ENCODE measurements around the gene MAPKAPK2.

DNA sequence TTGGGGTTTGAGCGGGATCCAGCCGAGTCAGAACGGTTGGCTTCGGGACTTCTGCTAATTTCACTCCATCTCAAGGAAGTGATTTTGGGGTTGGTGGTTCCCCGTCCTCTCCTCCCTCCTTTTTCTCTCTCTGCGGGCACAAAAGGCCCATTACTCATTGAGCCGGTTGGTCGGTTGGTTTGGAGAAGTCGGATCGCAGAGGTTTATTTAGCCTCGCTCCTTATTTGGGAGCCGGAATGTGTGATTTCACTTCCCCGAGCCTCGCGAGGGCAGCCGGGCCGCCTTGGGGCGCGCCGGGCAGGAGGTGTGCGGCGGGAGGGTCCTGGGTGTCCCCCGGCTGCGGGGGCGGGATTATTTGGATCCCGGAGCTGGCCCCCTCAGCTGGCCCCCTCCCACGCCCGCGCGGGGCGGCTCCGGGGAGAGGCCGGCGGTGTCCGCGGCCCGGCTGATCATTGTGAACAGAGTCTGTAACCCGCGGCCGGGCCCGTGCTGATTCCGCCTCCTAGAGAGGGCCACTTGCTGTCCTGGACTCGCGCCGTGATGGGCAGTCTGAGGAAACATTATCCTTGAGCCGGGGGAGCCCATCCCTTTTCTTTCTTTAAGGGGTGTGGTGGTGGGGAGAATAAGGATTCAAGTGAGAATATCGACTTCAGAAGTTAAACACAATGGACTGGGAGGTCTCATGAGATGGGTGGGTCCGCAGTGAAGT lies 1.2 kb downstream of the MAPKAPK2 start:
- TF ChIP-seq, protein P1, sequence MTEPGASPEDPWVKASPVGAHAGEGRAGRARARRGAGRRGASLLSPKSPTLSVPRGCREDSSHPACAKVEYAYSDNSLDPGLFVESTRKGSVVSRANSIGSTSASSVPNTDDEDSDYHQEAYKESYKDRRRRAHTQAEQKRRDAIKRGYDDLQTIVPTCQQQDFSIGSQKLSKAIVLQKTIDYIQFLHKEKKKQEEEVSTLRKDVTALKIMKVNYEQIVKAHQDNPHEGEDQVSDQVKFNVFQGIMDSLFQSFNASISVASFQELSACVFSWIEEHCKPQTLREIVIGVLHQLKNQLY (CRISPR knock-in tag; IDR thresholded peaks at IDR 0.05) = no peak
- TF ChIP-seq ZNF234 (CRISPR knock-in tag; conservative IDR thresholded peaks at IDR 0.05) = no peak
